WTC11 (cell line): ENCODE results near the gene AFG3L2. TPM values are rescaled to one million over a fixed set of nuclear protein-coding genes. Genes with fewer than 3 reads are reported as not detected.

Source experiments
- ATAC-seq: fragments of 200-7000 bp; cut with Tn5 transposase; 2 replicates; pipeline ENCODE4 v1.10.0; 2021; ENCODE audit warnings: mild to moderate bottlenecking, moderate library complexity
- CTCF ChIA-PET: fragments of 300-600 bp; sonication (Branson Sonifier 250); formaldehyde crosslinking; loops from one replicate; lab custom pipeline; 2021; ENCODE audit warnings: antibody characterized with exemption; lab: Charles Lee
- POLR2A ChIA-PET: fragments of 350-600 bp; sonication (Branson Sonifier 250); formaldehyde crosslinking; loops from one replicate; lab custom pipeline; 2021; ENCODE audit warnings: antibody characterized with exemption; lab: Charles Lee
- DNase-seq: peaks from one replicate; pipeline ENCODE4 v3.0.0; 2021; ENCODE audit warnings: low spot score
- H3K27ac Mint-ChIP-seq: 2 replicates; pipeline ENCODE4 v1.8.0; 2021; ENCODE audit warnings: mixed read lengths
- H3K27me3 Mint-ChIP-seq: 2 replicates; pipeline ENCODE4 v1.8.0; 2021; ENCODE audit warnings: low read depth, mild to moderate bottlenecking, moderate library complexity, mixed read lengths
- H3K36me3 Mint-ChIP-seq: 2 replicates; pipeline ENCODE4 v1.8.0; 2021; ENCODE audit warnings: mixed read lengths
- H3K4me1 Mint-ChIP-seq: 2 replicates; pipeline ENCODE4 v1.8.0; 2022; ENCODE audit warnings: mixed read lengths
- H3K4me3 Mint-ChIP-seq: 2 replicates; pipeline ENCODE4 v1.8.0; 2021; ENCODE audit warnings: mild to moderate bottlenecking, moderate library complexity, mixed read lengths
- H3K9me3 Mint-ChIP-seq: 2 replicates; pipeline ENCODE4 v1.8.0; 2021; ENCODE audit warnings: mixed read lengths
- ATF1 ChIP-seq: sonication (generic); formaldehyde crosslinking; IDR thresholded peaks from 2 replicates; pipeline ENCODE4 v1.8.1; 2023; ENCODE audit warnings: mild to moderate bottlenecking, moderate library complexity, missing genetic modification reagents
- CDX4 ChIP-seq: fragments of 250-450 bp; sonication (Bioruptor Pico); IDR thresholded peaks from 2 replicates; pipeline ENCODE4 v1.9.0; 2021; ENCODE audit warnings: moderate library complexity, mild to moderate bottlenecking, inconsistent platforms, borderline replicate concordance
- CREM ChIP-seq: sonication (generic); formaldehyde crosslinking; IDR thresholded peaks from 2 replicates; pipeline ENCODE4 v1.8.1; 2022; ENCODE audit warnings: mild to moderate bottlenecking, missing genetic modification reagents, moderate library complexity
- GRHL2 ChIP-seq: fragments of 250-450 bp; sonication (Bioruptor Pico); IDR thresholded peaks from 2 replicates; pipeline ENCODE4 v1.8.0; 2022; ENCODE audit warnings: mild to moderate bottlenecking, moderate library complexity; ENCODE audit not compliant: insufficient replicate concordance, severe bottlenecking
- NFATC4 ChIP-seq: fragments of 250-450 bp; sonication (Bioruptor Pico); IDR thresholded peaks from 2 replicates; pipeline ENCODE4 v1.9.0; 2021; ENCODE audit warnings: mild to moderate bottlenecking
- NR1H2 ChIP-seq: sonication (generic); formaldehyde crosslinking; IDR thresholded peaks from 2 replicates; pipeline ENCODE4 v1.9.0; 2021; ENCODE audit warnings: mild to moderate bottlenecking, moderate library complexity, missing genetic modification reagents
- NR2C2 ChIP-seq: sonication (generic); formaldehyde crosslinking; IDR thresholded peaks from 2 replicates; pipeline ENCODE4 v1.8.0; 2022; ENCODE audit warnings: mild to moderate bottlenecking, missing genetic modification reagents
- NR3C1 ChIP-seq: sonication (generic); formaldehyde crosslinking; conservative IDR thresholded peaks from 2 replicates; pipeline ENCODE4 v1.8.1; 2023; ENCODE audit warnings: low read depth, mild to moderate bottlenecking, missing genetic modification reagents
- OVOL2 ChIP-seq: fragments of 250-450 bp; sonication (Bioruptor Pico); IDR thresholded peaks from 2 replicates; pipeline ENCODE4 v1.9.0; 2021; ENCODE audit warnings: mild to moderate bottlenecking, borderline replicate concordance
- PRDM15 ChIP-seq: sonication (generic); formaldehyde crosslinking; IDR thresholded peaks from 2 replicates; pipeline ENCODE4 v1.8.0; 2022; ENCODE audit warnings: missing genetic modification reagents
- PREB ChIP-seq: sonication (generic); formaldehyde crosslinking; IDR thresholded peaks from 2 replicates; pipeline ENCODE4 v1.8.1; 2022; ENCODE audit warnings: mild to moderate bottlenecking, missing genetic modification reagents, moderate library complexity, borderline replicate concordance
- SOX15 ChIP-seq: fragments of 250-450 bp; sonication (Bioruptor Pico); IDR thresholded peaks from 2 replicates; pipeline ENCODE4 v1.9.0; 2021; ENCODE audit warnings: mild to moderate bottlenecking
- ZNF121 ChIP-seq: sonication (generic); formaldehyde crosslinking; IDR thresholded peaks from 2 replicates; pipeline ENCODE4 v1.8.0; 2023; ENCODE audit warnings: missing genetic modification reagents
- ZNF416 ChIP-seq: fragments of 250-450 bp; sonication (Bioruptor Pico); IDR thresholded peaks from 2 replicates; pipeline ENCODE4 v1.9.0; 2021; ENCODE audit warnings: mild to moderate bottlenecking, inconsistent platforms
- ZNF671 ChIP-seq: fragments of 250-450 bp; sonication (Bioruptor Pico); IDR thresholded peaks from 2 replicates; pipeline ENCODE4 v1.8.0; 2021; ENCODE audit warnings: mild to moderate bottlenecking
- ZSCAN18 ChIP-seq: fragments of 250-450 bp; sonication (Bioruptor Pico); IDR thresholded peaks from 2 replicates; pipeline ENCODE4 v2.1.2; 2022; ENCODE audit warnings: mild to moderate bottlenecking, moderate library complexity
- total RNA-seq: library from RNA; stranded (reverse); gene quantifications from 3 replicates; pipeline ENCODE4 v1.2.3, GENCODE V29; 2021
- TF ChIP-seq, protein P1 (sequence below): sonication (generic); formaldehyde crosslinking; IDR thresholded peaks from 2 replicates; pipeline ENCODE4 v1.8.1; 2023; ENCODE audit warnings: mild to moderate bottlenecking, moderate library complexity, missing genetic modification reagents
- TF ChIP-seq, protein P2 (sequence below): fragments of 250-450 bp; sonication (Bioruptor Pico); IDR thresholded peaks from 2 replicates; pipeline ENCODE4 v1.9.0; 2021; ENCODE audit warnings: mild to moderate bottlenecking
- TF ChIP-seq, protein P3 (sequence below): sonication (generic); formaldehyde crosslinking; IDR thresholded peaks from 2 replicates; pipeline ENCODE4 v1.8.1; 2023; ENCODE audit warnings: mild to moderate bottlenecking, missing genetic modification reagents

AFG3L2 gene
- total RNA-seq, 1 experiment from 2014 or later, result 109 TPM

DNA sequence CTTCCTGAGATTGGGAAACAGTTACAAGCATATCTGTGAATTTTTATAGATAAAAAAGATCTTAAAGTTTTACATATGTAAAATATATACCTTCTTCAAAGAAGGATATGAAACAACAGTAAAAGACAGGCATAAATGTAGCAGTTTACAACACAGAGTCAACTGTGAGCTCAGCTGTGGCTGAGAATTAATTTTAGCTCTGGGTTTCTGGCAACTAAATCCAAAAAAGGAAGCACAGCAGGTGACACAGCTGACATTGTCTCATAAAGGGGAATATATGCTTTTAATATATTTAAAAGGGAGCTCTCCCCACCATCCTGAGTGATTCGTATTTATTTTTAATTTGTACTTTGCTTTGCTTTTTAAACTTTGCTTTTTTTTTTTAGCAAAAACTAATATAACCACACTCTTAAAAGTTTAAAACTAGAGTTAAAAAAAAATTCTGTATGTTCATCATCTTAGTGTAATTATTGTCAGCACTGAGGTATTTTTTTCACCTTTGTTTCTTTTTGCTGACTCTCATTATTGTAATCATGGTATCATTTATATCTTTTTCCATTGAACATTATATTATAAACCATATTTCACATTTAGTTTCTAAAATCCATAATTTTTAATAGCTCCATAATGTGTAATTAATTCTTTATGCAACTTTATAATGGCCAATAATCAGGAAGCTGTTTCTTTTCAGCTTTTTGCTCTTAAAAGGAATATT is 62.3 kb downstream of the AFG3L2 start (continued):
- TF ChIP-seq, protein P1, sequence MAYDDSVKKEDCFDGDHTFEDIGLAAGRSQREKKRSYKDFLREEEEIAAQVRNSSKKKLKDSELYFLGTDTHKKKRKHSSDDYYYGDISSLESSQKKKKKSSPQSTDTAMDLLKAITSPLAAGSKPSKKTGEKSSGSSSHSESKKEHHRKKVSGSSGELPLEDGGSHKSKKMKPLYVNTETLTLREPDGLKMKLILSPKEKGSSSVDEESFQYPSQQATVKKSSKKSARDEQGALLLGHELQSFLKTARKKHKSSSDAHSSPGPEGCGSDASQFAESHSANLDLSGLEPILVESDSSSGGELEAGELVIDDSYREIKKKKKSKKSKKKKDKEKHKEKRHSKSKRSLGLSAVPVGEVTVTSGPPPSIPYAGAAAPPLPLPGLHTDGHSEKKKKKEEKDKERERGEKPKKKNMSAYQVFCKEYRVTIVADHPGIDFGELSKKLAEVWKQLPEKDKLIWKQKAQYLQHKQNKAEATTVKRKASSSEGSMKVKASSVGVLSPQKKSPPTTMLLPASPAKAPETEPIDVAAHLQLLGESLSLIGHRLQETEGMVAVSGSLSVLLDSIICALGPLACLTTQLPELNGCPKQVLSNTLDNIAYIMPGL (CRISPR knock-in tag), result no peak

- H3K27ac Mint-ChIP-seq, result peak overlapping the region; percentile 5; the same call in 1 of the 2 replicates
- H3K4me1 Mint-ChIP-seq, result peaks cover 25% of the 10 kb centered on the region
- no peak for DNase-seq
- POLR2A ChIA-PET, result interaction anchor here (0.5 to 1.5 kb wide), 4 partner anchors 35 to 280 kb away, joined by 3 to 5 read pairs (median 4); partner anchors contain the start of gene AFG3L2
- H3K27me3 Mint-ChIP-seq, result no peaks in the 10 kb centered on the region
- TF ChIP-seq OVOL2 (no peak), PRDM15 (CRISPR knock-in tag) (no peak), ZSCAN18 (CRISPR knock-in tag) (no peak), NR1H2 (no peak), GRHL2 (CRISPR knock-in tag) (no peak), NFATC4 (no peak), SOX15 (CRISPR knock-in tag) (no peak), NR2C2 (no peak), ATF1 (CRISPR knock-in tag) (no peak), CDX4 (no peak), ZNF671 (CRISPR knock-in tag) (no peak), PREB (CRISPR knock-in tag) (no peak), ZNF121 (CRISPR knock-in tag) (no peak), CREM (CRISPR knock-in tag) (no peak), ZNF416 (no peak), NR3C1 (CRISPR knock-in tag) (no peak)
- TF ChIP-seq, protein P2, sequence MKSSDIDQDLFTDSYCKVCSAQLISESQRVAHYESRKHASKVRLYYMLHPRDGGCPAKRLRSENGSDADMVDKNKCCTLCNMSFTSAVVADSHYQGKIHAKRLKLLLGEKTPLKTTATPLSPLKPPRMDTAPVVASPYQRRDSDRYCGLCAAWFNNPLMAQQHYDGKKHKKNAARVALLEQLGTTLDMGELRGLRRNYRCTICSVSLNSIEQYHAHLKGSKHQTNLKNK (CRISPR knock-in tag), result no peak
- TF ChIP-seq, protein P3, sequence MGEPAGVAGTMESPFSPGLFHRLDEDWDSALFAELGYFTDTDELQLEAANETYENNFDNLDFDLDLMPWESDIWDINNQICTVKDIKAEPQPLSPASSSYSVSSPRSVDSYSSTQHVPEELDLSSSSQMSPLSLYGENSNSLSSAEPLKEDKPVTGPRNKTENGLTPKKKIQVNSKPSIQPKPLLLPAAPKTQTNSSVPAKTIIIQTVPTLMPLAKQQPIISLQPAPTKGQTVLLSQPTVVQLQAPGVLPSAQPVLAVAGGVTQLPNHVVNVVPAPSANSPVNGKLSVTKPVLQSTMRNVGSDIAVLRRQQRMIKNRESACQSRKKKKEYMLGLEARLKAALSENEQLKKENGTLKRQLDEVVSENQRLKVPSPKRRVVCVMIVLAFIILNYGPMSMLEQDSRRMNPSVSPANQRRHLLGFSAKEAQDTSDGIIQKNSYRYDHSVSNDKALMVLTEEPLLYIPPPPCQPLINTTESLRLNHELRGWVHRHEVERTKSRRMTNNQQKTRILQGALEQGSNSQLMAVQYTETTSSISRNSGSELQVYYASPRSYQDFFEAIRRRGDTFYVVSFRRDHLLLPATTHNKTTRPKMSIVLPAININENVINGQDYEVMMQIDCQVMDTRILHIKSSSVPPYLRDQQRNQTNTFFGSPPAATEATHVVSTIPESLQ (CRISPR knock-in tag), result no peak
- TF ChIP-seq, all 79 proteins: peak for 0
- Mint-ChIP-seq H3K36me3 (peaks cover 60% of the 10 kb centered on the region), H3K9me3 (peaks cover 8% of the 10 kb centered on the region), H3K4me3 (no peak overlapping the region)
- CTCF ChIA-PET, result interaction anchor here (1.0 to 3.4 kb wide), 5 partner anchors 13 to 47 kb away, joined by 3 to 32 read pairs (median 6); no protein-coding TSS in a partner anchor
- peak; percentile 48 for ATAC-seq
Measured at GRCh38 chr18:12313530-12314245, 63.3 kb downstream of the AFG3L2 start.
